IPS-18c (cell line): ENCODE data around the gene CAMTA1.

ENCODE experiments used
- H3K4me3 ChIP-seq: 2 replicates; pipeline ENCODE4 v1.7.0; 2013; ENCODE audit warnings: low read depth, mild to moderate bottlenecking, low read length, moderate library complexity; ENCODE audit not compliant: insufficient read depth
- H3K9me3 ChIP-seq: one replicate; pipeline ENCODE4 v1.6.1; 2013; ENCODE audit warnings: mild to moderate bottlenecking, low read length, moderate library complexity; ENCODE audit not compliant: control insufficient read depth, insufficient read depth

The CAMTA1 gene

DNA sequence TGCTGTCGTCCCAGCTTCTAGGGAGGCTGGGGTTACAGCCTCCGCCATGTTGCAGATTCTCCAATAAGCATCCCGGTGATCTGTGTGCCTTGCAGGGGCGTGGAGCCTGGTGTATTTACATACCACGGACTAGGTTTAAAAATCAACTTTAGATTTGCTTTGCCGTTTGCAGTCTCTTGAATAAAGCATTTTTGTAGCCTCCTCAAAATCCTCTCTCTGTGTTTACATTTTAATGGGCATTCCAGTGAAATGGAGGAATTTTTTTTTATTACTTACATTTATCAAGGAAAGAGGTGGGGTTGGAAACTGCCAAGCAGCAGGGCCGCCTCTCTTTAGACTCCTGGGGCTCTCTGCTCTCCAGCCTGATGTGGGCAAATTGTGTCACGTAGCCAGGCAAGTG lies 548.4 kb downstream of the CAMTA1 start:
- H3K4me3 ChIP-seq, result no peak overlapping the region
- H3K9me3 ChIP-seq, result peaks cover 2% of the 10 kb centered on the region

DNA sequence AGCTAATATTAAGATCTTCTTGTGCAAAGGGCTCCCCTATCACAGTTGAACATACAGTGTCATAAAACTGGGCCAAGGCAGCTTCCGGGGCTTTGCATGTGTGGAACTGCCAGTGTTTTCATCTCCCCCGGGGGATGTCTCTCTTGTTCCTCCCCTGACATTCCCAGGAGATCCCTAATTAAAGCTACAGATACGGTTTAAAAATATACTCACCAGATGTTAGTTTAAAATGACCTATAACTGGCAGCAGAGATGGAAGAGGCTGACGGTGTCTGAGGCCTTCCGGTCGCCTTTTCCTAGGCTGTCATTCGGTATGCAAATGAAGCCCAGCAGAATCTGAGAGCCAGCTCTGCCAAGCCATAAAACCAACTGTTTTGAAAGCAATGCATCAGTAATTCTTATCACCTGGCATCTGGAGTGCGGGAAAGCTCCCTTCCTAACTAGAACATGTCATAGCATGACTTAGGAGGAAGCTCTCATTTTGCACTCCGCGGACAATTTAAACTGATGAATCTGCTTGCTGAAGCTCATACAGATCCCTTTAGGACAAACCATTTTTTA lies 549.3 kb downstream of the CAMTA1 start:
- H3K4me3 ChIP-seq, result no peak overlapping the region
- H3K9me3 ChIP-seq, result peaks cover 2% of the 10 kb centered on the region

DNA sequence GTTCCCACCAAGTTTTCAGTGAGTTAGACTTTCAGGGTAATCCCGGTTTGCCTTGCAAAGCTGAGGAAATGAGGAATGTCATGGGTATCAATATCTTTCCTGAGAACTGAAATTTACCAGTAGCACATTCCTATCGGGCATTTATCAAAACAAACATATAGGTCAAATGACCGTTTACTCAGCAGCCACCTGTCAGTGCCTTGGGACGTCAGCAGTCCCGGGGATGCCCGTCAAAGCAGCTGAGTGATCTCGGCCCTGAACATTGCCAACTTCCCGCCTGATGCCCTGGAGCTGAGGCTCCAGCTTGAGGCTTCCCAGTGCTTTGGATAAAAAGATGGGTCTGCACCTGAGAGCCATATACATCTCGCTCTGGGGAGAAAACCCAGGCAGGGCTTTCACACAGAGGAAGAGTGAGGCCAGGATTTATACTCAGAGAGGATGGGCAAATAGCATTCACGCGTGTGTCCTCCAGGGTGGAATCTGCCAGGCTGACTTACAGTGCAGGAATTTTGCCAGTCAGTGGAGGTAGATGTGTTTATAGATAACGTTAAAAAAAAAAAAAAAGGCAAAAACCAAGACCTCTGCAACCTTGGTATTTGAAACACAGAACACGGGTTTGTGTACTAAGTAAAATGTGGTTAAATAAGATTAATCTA lies 550.1 kb downstream of the CAMTA1 start:
- Histone ChIP-seq H3K9me3 (peaks cover 2% of the 10 kb centered on the region), H3K4me3 (no peak overlapping the region)

DNA sequence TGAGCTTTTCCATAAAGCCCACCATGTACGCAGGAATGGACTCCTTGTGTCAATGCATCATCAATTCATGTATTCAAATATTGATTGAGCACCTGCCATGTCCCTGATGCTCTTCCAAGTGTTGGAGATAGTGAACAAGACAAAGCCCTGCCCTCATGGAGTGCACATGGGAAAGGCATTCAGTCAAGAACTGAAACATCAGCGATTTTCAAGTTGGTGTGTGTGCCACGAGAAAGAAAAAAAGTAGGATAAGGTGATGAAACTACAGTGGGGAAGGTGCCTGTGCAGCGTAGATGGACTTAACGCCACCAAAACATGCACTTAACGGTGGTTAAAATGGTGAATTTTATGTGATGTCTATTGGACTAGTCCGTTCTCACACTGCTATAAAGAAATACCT lies 553.2 kb downstream of the CAMTA1 start:
- no peak overlapping the region for H3K4me3 ChIP-seq
- peaks cover 2% of the 10 kb centered on the region for H3K9me3 ChIP-seq

DNA sequence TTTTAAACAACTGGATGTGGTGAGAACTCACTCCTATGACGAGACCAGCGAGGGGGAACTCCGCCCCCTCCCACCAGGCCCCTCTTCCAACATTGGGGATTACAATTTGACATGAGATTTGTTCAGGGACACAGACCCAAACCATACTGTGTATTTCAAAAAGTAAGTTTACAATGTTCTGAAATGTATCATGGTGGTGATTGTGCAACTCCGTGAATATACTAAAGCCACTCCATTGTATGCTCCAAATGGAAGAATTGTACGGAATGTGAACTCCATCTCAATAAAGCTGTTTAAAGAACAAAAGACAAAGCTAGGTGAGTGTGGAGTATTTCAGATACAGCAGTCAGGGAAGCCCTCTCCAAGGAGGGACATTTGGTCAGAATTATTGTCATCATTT lies 553.8 kb downstream of the CAMTA1 start:
- Histone ChIP-seq H3K4me3 (no peak overlapping the region), H3K9me3 (peaks cover 2% of the 10 kb centered on the region)

DNA sequence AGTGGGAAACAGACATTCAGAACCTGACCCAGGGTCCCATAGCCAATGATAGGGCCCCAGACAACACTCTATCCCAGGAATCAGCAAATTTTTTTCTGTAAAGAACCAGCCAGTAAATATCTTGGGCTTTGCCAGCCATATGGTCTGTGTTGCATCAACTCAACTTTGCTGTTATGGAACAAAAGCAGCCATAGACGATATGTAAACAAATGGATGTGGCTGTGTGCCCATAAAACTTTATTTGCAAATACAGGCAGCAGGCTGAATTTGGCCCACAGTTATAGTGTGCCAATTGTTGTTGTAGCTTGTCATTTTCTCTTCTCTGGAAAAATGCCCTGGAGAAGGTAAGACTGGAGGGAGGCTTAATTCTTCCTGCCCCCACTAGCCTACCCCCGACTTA lies 554.7 kb downstream of the CAMTA1 start:
- no peak overlapping the region for H3K4me3 ChIP-seq
- H3K9me3 ChIP-seq, result peaks cover 2% of the 10 kb centered on the region

DNA sequence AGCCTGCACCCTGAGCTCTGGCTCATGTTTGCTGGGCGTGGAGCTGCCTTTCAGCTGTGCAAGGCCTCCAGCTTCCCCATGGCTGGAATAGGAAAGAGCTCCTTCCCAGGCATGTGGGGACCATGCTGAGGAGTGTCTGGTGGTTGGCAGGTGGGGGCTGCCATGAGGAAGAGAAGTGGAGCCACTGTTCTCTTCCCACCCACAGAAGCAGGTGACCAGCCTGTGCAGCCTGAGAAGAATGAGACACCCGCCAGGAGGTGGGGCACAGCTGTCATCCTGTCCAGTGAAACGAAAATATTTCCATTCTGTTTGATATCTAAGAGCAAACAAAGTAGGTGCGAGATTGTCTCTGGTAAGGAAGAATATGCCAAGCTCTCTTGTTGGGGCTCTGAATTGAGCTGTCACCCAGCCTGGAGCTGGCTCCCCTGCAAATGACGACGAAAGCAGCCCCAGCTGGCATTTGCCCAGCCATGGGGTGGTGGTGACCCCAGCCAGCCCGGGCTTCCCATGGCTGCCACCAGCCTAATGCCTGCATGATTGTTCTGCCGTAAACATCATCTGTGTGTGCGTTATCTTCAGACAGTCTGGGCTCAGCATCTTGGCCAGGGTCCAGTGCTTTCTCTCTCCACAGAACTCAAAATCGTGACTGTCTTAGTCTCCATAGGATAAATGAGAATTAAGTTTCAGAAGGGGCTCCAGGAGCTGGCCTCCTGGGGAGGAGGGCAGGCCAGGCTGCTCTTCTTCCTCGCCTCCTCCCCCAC lies 556.1 kb downstream of the CAMTA1 start:
- Histone ChIP-seq H3K9me3 (peaks cover 2% of the 10 kb centered on the region), H3K4me3 (no peak overlapping the region)

DNA sequence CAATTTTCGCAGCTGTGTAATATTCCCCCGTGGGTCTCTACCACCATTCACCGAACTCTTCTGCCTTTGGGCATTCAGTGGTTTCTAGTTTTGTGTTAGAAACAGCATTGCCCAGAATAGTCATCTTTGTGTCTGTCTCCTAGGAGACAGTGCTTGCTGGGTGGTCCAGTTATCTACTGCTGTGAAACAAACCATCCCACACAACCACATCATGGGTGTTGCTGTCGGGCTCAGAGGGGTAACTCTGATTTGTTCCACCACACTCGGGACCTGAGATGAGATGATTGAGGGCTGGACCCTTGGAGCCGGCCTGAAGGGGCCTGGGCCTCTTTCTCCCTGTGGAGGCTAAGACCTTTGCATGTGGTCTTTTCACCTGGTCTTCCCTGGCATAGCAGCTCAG lies 558.6 kb downstream of the CAMTA1 start:
- Histone ChIP-seq H3K4me3 (no peak overlapping the region), H3K9me3 (no peaks in the 10 kb centered on the region)

DNA sequence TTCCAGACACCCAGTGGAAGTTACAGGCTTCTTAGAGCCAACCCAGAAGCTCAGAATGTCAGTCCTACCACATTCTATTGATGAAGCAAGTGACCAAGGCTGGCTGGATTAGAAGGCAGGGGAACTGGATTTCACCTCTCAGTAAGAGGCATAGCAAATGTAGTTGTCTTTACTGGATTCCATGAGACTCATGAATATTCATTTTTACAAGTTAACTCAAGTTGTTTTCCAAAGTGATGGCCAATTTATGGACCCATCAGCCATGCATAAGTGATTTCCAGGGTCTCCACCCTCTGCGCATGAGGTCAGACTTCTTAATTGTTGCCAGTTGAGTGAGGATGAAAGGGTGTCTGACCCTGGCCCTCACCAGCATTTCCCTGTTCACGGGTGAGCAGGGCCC lies 559.0 kb downstream of the CAMTA1 start:
- H3K4me3 ChIP-seq, result no peak overlapping the region
- H3K9me3 ChIP-seq, result peaks cover under 1% of the 10 kb centered on the region

DNA sequence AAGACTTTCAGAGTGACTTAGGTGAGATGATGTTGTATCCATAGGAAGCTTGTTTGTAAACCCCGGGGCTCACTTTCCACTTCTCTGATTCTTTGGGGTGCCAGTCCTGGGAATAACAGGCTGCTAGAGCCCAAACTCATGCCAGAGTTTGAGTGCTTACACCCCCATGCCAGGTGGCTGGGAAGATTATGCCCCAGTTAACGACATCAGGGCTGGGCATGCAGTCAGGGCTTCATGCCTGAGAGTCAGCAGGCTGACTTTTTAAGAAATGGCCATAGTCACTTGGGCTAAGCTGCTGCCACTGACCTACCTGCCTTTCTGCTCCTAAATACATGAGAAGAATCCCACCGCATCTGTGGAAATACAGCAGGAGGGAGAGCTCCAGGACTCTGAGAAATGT lies 560.3 kb downstream of the CAMTA1 start:
- Histone ChIP-seq H3K4me3 (no peak overlapping the region), H3K9me3 (peaks cover 3% of the 10 kb centered on the region)

DNA sequence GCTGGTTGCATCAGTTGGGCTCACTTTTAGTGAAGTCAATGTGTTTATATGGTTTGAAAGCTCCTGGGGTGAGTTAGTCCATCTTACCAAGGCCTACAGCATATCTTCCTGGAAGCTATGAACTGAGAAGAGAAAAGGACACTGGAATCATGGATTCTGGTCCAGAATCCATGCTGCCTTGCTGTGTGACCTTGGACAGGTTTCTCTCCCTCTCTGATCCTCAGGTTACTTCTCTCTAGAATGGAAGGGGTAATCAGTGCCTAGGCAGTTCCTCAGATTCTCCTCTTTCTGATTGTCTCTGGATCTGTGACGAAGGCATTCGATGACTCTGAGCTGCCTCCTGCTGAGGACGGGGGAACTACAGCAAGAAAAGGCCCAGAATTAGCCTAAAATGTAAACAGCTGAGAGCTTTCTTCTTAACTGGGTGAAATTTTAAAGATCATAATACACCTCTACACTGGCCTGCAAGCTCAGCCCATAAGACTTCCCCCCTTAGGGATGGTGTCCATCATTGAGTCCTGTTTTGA lies 560.9 kb downstream of the CAMTA1 start:
- peaks cover 3% of the 10 kb centered on the region for H3K9me3 ChIP-seq
- no peak overlapping the region for H3K4me3 ChIP-seq

DNA sequence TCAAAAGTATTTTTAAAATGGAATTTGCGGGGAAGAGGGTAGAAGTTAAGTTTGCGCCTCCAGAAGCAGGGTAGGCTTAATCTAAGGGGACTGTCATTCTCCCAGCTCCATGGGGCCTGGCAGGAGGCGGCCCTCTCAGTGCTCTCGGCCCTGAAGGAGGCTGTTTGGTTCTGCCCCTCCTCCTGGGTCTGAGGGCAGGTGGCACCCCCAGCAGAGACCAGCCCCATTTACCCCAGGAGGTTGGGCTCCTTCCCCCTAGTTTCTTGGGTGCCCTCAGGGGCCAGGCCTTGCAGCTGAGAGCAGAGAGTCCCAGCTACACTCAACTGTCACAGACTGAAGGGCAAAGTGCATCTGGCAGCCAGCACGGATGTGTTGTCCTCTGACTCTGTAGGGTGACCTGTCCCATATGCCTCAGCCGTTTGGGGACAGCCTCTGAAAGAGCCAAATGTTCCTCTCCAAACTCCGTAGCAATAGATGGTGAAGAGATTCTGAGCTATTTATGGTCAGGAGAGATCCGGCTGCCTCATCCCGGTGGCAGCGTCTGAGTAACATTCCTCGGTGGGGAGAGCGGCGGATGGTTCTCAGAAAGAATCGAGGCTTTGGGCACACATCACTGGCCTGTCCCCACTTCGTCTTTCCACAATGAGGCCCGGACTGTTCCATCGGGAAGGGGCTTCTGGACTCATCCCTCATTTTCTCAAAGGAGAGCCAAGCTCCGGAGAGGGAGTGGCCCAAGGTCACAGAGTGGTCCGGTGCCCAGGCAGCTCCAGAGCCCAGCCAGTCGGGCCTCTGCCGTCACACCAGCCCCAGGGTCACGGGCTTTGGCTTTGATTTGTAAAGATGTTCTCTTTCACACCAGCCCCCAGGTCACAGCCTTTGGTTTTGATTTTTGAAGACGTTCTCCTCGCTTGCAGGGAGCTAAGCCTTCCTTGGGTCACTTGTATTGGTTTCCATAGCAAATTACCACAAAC lies 561.6 kb downstream of the CAMTA1 start:
- Histone ChIP-seq H3K9me3 (peaks cover 3% of the 10 kb centered on the region), H3K4me3 (no peak overlapping the region)

DNA sequence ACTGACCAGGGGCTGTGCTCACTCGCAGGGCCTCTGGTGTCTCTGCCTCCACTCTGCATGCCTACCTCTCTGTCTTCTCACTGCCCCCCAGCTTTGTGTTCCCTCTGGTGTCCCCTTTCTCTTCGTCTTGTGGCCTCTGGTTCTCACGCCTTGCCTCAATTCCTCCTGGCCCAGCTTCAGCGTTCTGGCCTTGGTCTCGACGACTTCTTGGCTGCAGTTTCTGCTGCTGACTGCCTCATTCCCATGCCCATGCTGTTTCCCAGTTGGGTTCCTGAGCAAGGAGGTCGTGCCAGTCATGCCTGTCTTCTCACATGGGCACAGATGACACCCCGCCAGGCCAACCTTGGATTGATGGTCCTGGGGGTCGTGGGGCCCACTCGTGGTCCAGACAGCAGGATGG lies 562.8 kb downstream of the CAMTA1 start:
- Histone ChIP-seq H3K9me3 (peaks cover 3% of the 10 kb centered on the region), H3K4me3 (no peak overlapping the region)

DNA sequence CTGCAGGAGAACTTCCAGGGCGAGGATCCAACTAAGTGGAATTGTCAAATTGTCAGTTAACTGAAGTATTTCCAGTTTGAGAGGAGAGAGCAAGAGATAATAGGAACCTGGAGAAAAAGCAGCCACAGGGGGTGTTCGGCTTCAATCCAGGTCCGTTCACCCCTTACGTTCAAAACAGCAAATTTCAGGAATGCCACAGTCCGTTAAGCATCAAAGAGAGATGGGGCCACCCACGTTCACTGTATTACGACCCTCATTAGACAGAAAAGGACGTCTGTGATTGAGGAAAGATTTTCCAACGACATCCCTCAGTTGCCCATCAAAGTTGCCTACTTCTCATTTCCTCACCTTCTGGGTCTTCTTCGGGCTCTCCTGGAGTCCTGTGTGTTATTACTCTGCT lies 563.3 kb downstream of the CAMTA1 start:
- Histone ChIP-seq H3K4me3 (no peak overlapping the region), H3K9me3 (peaks cover 3% of the 10 kb centered on the region)

DNA sequence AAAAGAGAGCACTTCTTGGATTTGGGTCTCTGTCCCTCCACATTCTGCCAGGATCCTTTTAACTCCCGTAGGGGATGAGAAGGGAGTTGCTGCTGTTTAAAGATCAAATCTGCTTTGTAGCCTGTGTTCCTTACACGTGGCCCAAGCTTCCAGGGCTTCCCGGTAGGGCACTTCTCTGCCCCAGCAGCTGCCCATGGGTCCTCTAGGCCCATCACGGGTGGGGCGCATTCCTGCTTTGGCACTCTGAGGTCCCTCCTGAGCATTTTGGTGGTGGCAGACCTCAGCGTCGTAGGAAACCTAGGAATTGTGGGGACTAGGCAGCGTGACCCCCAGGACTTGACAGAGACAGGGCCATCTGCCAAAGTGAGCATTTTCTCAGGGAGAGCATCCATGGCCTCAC lies 565.5 kb downstream of the CAMTA1 start:
- Histone ChIP-seq H3K4me3 (no peak overlapping the region), H3K9me3 (peaks cover 3% of the 10 kb centered on the region)

DNA sequence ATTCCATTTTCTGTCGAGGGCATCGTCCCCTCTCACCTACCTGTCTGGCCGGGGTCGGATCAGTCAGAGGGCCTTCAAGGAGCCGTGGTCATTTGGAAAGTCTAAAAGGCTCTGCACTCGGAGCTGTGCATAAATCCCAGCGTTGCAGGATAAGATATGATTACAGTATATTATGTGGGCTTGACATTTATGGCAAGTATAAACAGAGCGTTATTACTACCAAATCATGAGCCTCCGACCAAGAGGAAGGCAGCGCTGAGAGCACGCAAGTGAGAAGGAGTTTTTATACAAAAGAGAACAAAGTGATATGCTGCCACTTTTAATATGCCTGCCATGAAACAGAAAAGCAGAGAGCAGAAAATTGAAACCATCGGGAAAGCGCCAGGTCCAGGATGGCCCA lies 566.4 kb downstream of the CAMTA1 start:
- peaks cover 3% of the 10 kb centered on the region for H3K9me3 ChIP-seq
- no peak overlapping the region for H3K4me3 ChIP-seq

DNA sequence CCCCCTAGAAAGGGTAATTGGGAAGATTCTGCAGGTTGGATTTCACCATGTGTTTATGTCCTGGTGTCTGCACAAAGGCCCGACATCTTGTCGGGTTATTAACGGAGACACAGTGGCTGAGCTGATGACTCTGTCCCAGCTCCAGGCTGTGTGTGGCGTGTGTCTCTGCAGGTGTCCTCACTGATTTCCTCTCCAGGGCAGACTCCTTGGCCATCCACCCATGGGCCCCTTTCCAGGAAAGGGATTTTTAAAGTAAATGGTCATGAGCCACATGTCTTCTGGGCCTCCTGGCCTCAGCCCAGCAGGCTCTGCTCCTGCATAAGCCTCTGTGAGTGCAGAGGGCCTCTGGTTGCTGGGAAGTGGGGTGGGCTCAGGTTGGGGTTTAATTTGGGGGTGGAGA lies 567.1 kb downstream of the CAMTA1 start:
- no peak overlapping the region for H3K4me3 ChIP-seq
- H3K9me3 ChIP-seq, result peaks cover 3% of the 10 kb centered on the region
